SH-SY5Y (cell line): ENCODE results near the gene SLC7A6OS.

ENCODE experiments used
- GATA2 ChIP-seq: IDR thresholded peaks from 2 replicates; pipeline ENCODE4 v1.6.1; 2011; ENCODE audit warnings: mild to moderate bottlenecking, low read depth, low read length
- GATA3 ChIP-seq: IDR thresholded peaks from 2 replicates; pipeline ENCODE4 v1.6.1; 2011; ENCODE audit warnings: low read depth, mild to moderate bottlenecking, low read length, moderate library complexity

DNA sequence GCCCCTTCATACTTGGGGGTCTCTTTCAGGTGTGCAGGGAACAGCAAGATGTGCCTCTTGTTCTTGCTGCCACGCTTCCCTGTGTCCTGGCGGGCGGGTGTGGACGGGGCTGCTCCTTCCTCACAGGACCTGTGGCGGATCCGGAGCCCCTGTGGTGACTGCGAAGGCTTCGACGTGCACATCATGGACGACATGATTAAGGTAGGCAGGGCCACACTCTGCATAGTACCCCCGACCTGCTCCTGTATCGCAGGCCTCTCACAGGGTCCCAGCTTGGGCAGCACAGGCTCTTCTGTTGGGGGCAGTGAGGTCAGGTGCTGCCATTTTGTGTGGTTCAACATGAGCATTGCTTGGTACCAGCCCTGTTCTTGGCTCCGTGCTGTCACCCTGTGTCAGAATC lies 42.6 kb upstream of the SLC7A6OS start:
- TF ChIP-seq GATA2 (no peak), GATA3 (no peak)
